Measurements from ENCODE around the gene RNF114.

Gene RNF114

DNA sequence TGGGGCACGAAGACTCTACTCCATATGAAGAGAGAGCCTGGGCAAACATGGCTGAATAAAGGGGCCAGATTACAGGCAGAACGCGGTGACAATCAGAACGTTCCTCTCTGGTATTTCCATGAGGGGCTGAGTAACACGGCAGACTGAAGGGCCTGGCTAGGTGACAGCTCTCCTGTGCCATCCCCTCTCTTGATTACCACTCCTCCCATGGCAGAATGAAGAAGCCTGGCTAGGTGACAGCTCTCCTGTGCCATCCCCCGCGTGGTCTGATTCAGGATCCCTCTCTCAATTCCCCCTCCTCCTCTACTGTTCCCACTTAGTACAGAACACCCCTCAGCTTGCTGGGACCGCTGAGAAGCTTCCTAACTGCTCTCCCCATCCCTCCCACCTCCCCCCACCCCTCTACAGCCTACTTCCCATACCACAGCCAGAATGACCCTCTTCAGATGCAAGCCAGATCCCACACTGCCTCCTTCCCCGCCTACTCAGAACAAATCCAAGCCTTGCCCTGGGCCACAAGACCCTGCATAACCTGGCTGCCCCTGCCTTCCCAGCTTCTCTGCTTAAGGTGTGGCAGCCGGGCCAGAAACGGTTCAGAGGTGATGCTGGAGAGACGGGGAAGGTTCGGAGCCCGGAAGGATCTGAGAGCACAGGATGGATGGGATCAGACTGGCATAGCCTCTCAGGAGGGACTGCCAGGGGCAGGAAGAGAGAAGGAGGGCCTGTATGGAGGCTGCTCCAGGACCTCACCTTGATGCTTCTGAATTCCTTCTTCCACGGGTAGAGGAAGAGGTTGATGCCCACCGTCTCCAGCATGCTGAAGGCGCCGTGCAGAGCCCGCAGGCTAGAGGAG, 28.6 kb upstream of the RNF114 start:
- H3K27ac ChIP-seq (replicated peaks): no peak overlapping the region
- no peak for DNase-seq (ENCODE audit: low read depth in 1 of 2, low spot score in 1 of 2)
- no peaks in the 10 kb centered on the region for H3K27me3 ChIP-seq (ENCODE audit: insufficient read depth, poor library complexity, severe bottlenecking)
- TF ChIP-seq REST (IDR thresholded peaks at IDR 0.05; ENCODE audit: insufficient replicate concordance, low read depth) (no peak), GABPA (IDR thresholded peaks at IDR 0.05; ENCODE audit: low read depth) (no peak), SPI1 (IDR thresholded peaks at IDR 0.05; ENCODE audit: borderline replicate concordance, low read depth) (no peak), CTCF (IDR thresholded peaks at IDR 0.05; ENCODE audit: insufficient read depth, low read length) (no peak), POLR2AphosphoS5 (IDR thresholded peaks at IDR 0.05; ENCODE audit: low read depth) (no peak)
- no peak overlapping the region for H3K4me3 ChIP-seq (replicated peaks; ENCODE audit: insufficient read depth, low read length)

- Histone ChIP-seq H3K27me3 (ENCODE audit: insufficient read depth, poor library complexity, severe bottlenecking) (no peaks in the 10 kb centered on the region), H3K4me3 (replicated peaks; ENCODE audit: insufficient read depth, low read length) (no peak overlapping the region), H3K27ac (replicated peaks) (no peak overlapping the region)
- TF ChIP-seq SPI1 (IDR thresholded peaks at IDR 0.05; ENCODE audit: borderline replicate concordance, low read depth) (no peak), REST (IDR thresholded peaks at IDR 0.05; ENCODE audit: insufficient replicate concordance, low read depth) (no peak), CTCF (IDR thresholded peaks at IDR 0.05; ENCODE audit: insufficient read depth, low read length) (no peak), POLR2AphosphoS5 (IDR thresholded peaks at IDR 0.05; ENCODE audit: low read depth) (no peak), GABPA (IDR thresholded peaks at IDR 0.05; ENCODE audit: low read depth) (no peak)
- DNase-seq (ENCODE audit: low read depth in 1 of 2, low spot score in 1 of 2): no peak
These were observed 28.0 kb upstream of the RNF114 start for GRCh38 chr20:49908258-49908565.

- no peak for TF ChIP-seq POLR2AphosphoS5 (IDR thresholded peaks at IDR 0.05; ENCODE audit: low read depth)
- TF ChIP-seq SPI1 (IDR thresholded peaks at IDR 0.05; ENCODE audit: borderline replicate concordance, low read depth): no peak
- no peak for TF ChIP-seq GABPA (IDR thresholded peaks at IDR 0.05; ENCODE audit: low read depth)
- no peak for TF ChIP-seq REST (IDR thresholded peaks at IDR 0.05; ENCODE audit: insufficient replicate concordance, low read depth)
- no peak for TF ChIP-seq CTCF (IDR thresholded peaks at IDR 0.05; ENCODE audit: insufficient read depth, low read length)
- Histone ChIP-seq H3K27ac (replicated peaks) (no peak overlapping the region), H3K4me3 (replicated peaks; ENCODE audit: insufficient read depth, low read length) (no peak overlapping the region), H3K27me3 (ENCODE audit: insufficient read depth, poor library complexity, severe bottlenecking) (no peaks in the 10 kb centered on the region)
- DNase-seq (ENCODE audit: low read depth in 1 of 2, low spot score in 1 of 2): no peak
These were observed 26.5 kb upstream of the RNF114 start for GRCh38 chr20:49909499-49910339.
